Right lobe of liver (tissue), 4 donors: ENCODE measurements around the gene DCTN1.

Source experiments
- POLR2A ChIP-seq: fragments of 450-650 bp; IDR thresholded peaks from one replicate; pipeline ENCODE4 v1.6.1; 2017; ENCODE audit warnings: antibody characterized with exemption, mild to moderate bottlenecking
- TF ChIP-seq, protein P1 (sequence below), 4 donors: fragments of 200-600 bp in 3 of 4; fragments of 450-650 bp in 1 of 4; IDR thresholded peaks; one replicate each; pipeline versions ENCODE4 v1.5.1 to v1.8.0; 2016 to 2022; ENCODE audit warnings: antibody characterized with exemption in 4 of 4, mild to moderate bottlenecking in 2 of 4
- donor health status: DM: no; HTN: no; CAD: no.
- donor health status: DM: no; HTN: no; CAD: no.
- donor health status: DM: no; HTN: yes; CAD: no.

DNA sequence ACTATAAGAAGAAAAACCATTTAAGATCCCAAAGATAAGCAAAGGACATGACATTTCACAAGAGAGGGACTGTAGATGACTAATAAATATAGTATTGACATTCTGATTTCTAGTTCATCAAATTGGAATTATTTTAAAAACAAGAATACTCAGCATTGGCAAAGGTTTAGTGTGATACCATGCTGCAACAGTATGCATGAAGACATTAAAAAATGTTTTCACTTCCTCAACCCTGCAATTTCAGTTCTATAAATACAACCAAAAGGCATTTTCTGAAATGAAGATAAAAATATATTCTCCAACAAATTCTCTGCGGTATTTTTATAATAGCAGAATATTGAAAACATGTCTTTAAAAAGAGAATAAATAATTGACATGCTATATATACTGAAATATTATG lies 39.2 kb upstream of the DCTN1 start:
- TF ChIP-seq, protein P1, sequence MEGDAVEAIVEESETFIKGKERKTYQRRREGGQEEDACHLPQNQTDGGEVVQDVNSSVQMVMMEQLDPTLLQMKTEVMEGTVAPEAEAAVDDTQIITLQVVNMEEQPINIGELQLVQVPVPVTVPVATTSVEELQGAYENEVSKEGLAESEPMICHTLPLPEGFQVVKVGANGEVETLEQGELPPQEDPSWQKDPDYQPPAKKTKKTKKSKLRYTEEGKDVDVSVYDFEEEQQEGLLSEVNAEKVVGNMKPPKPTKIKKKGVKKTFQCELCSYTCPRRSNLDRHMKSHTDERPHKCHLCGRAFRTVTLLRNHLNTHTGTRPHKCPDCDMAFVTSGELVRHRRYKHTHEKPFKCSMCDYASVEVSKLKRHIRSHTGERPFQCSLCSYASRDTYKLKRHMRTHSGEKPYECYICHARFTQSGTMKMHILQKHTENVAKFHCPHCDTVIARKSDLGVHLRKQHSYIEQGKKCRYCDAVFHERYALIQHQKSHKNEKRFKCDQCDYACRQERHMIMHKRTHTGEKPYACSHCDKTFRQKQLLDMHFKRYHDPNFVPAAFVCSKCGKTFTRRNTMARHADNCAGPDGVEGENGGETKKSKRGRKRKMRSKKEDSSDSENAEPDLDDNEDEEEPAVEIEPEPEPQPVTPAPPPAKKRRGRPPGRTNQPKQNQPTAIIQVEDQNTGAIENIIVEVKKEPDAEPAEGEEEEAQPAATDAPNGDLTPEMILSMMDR (IDR thresholded peaks at IDR 0.05) = no peak
- no peak for TF ChIP-seq POLR2A
